Smooth muscle cell (in vitro differentiated cells): ENCODE data around the gene SPATS2. TPM values are rescaled to one million over a fixed set of nuclear protein-coding genes. Genes with fewer than 3 reads are reported as not detected.

Source experiments
- DNase-seq: peaks from one replicate; lab custom pipeline; 2025; ENCODE audit not compliant: unreplicated experiment; lab: John Stamatoyannopoulos, UW
- H2AFZ ChIP-seq: fragments of 200-600 bp; sonication (generic); 2 replicates; pipeline ENCODE4 v1.6.0; 2016; ENCODE audit warnings: antibody characterized with exemption, low read depth, mild to moderate bottlenecking
- H3F3A ChIP-seq: fragments of 200-600 bp; sonication (generic); 2 replicates; pipeline ENCODE4 v1.6.0; 2017; ENCODE audit warnings: antibody characterized with exemption, low read depth
- H3K27ac ChIP-seq: fragments of 200-600 bp; sonication (generic); 2 replicates; pipeline ENCODE4 v1.5.1; 2016; ENCODE audit warnings: low read depth, mild to moderate bottlenecking
- H3K27me3 ChIP-seq: fragments of 200-600 bp; sonication (generic); 2 replicates; pipeline ENCODE4 v1.6.1; 2016; ENCODE audit warnings: low read depth, mild to moderate bottlenecking
- H3K36me3 ChIP-seq: fragments of 200-600 bp; sonication (generic); 2 replicates; pipeline ENCODE4 v1.5.1; 2016; ENCODE audit warnings: low read depth
- H3K4me1 ChIP-seq: fragments of 200-600 bp; sonication (generic); 2 replicates; pipeline ENCODE4 v1.5.1; 2016; ENCODE audit warnings: low read depth
- H3K4me2 ChIP-seq: fragments of 200-600 bp; sonication (generic); 2 replicates; pipeline ENCODE4 v1.6.0; 2016; ENCODE audit warnings: mild to moderate bottlenecking
- H3K4me3 ChIP-seq: fragments of 200-600 bp; sonication (generic); 2 replicates; pipeline ENCODE4 v1.5.1; 2016; ENCODE audit warnings: mild to moderate bottlenecking
- H3K79me2 ChIP-seq: fragments of 200-600 bp; sonication (generic); 2 replicates; pipeline ENCODE4 v1.6.0; 2016; ENCODE audit warnings: low read depth, mild to moderate bottlenecking
- H3K9ac ChIP-seq: fragments of 200-600 bp; sonication (generic); 2 replicates; pipeline ENCODE4 v1.6.0; 2016; ENCODE audit warnings: low read depth
- H3K9me3 ChIP-seq: fragments of 200-600 bp; sonication (generic); replicated peaks from 2 replicates; pipeline ENCODE4 v1.5.1; 2016; ENCODE audit warnings: low read depth
- H4K20me1 ChIP-seq: fragments of 200-600 bp; sonication (generic); 2 replicates; pipeline ENCODE4 v1.6.0; 2016; ENCODE audit warnings: low read depth
- WGBS: methylation state at CpG from one replicate; pipeline ENCODE4 v1.1.7; 2016; ENCODE audit warnings: low lambda C conversion rate; 5-methylcytosine and 5-hydroxymethylcytosine counted together
- polyA plus RNA-seq: library from polyadenylated mRNA; unstranded; fragments of >200 nt; fragmentation: Nextera tagmentation; extraction: Ambion mirVana; gene quantifications from 2 replicates; pipeline ENCODE4 v1.2.1, GENCODE V29; 2016
- total RNA-seq: library from RNA; depleted of rRNA; stranded (reverse); fragments of >200 nt; gene quantifications from 2 replicates; pipeline ENCODE4 v1.2.3, GENCODE V29; 2014
- TF ChIP-seq, protein P1 (sequence below): fragments of 200-600 bp; sonication (generic); IDR thresholded peaks from 2 replicates; pipeline ENCODE4 v1.5.1; 2017; ENCODE audit warnings: borderline replicate concordance, mild to moderate bottlenecking, antibody characterized with exemption; ENCODE audit not compliant: insufficient read depth, poor library complexity, severe bottlenecking

The SPATS2 gene
- total and polyA plus RNA-seq, 2 experiments from 2014 or later = 33.6 to 35.6 TPM

DNA sequence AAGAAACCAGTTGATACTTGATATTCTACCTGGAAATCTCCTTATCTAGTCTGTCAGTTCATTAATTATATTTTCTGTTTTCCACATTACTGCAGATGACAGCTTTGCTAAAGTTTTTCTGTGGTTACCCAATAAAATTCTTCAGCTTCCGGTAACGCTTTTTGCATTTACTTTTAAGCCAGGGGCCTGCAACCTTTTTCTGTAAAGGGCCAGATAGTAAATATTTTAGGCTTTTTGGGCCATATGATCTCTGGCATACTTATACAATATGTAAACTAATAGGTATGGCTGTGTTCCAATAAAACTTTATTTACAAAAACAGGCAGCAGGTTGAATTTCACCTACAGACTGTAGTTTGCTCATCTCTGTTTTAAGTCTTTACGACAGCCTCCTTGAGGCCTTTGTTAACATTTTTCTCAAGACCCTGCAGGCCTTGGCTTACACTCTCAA lies 48.3 kb downstream of the SPATS2 start:
- no peak for DNase-seq
- H4K20me1 ChIP-seq = peaks cover 95% of the 10 kb centered on the region

DNA sequence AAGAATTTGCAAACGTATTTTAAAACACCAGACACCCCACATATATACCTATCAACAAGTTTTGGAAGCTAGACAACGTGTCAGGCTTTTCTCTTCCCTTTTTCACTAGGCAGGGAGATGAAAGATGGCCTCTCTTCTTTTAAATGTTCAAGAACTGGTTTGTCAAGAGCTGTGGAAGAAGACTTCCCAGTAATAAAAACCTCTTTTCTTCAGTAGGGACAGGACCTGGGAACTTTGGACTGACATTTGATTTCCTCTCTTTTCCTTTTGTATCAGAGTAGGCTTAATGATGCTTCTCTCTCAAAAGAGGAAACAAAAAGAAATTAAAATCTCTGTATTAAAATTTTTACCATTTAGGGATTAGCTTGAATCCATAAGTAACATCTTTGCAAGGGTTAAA lies 49.6 kb downstream of the SPATS2 start:
- H3K4me2 ChIP-seq = no peak overlapping the region
- no peak overlapping the region for H3K27ac ChIP-seq
- H3K4me1 ChIP-seq = peaks cover 11% of the 10 kb centered on the region
- H3K9me3 ChIP-seq = no peaks in the 10 kb centered on the region
- H3K4me3 ChIP-seq = no peak overlapping the region
- H2AFZ ChIP-seq = no peak overlapping the region
- no peak for DNase-seq
- no peaks in the 10 kb centered on the region for H3K27me3 ChIP-seq
- peaks cover 95% of the 10 kb centered on the region for H4K20me1 ChIP-seq
- 76% methylated on average over 2 of the region's 2 CpGs for WGBS
- no peaks in the 10 kb centered on the region for H3K36me3 ChIP-seq
- H3K9ac ChIP-seq = no peak overlapping the region
- peaks cover 6% of the 10 kb centered on the region for H3F3A ChIP-seq
- peaks cover 37% of the 10 kb centered on the region for H3K79me2 ChIP-seq
- TF ChIP-seq, protein P1, sequence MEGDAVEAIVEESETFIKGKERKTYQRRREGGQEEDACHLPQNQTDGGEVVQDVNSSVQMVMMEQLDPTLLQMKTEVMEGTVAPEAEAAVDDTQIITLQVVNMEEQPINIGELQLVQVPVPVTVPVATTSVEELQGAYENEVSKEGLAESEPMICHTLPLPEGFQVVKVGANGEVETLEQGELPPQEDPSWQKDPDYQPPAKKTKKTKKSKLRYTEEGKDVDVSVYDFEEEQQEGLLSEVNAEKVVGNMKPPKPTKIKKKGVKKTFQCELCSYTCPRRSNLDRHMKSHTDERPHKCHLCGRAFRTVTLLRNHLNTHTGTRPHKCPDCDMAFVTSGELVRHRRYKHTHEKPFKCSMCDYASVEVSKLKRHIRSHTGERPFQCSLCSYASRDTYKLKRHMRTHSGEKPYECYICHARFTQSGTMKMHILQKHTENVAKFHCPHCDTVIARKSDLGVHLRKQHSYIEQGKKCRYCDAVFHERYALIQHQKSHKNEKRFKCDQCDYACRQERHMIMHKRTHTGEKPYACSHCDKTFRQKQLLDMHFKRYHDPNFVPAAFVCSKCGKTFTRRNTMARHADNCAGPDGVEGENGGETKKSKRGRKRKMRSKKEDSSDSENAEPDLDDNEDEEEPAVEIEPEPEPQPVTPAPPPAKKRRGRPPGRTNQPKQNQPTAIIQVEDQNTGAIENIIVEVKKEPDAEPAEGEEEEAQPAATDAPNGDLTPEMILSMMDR = no peak

More for the DNA sequence above, 48.3 kb downstream of the SPATS2 start:
- Histone ChIP-seq H3K4me1 (peaks cover 11% of the 10 kb centered on the region), H3K27me3 (no peaks in the 10 kb centered on the region), H3K4me2 (peak overlapping the region; percentile 15), H3K9me3 (no peaks in the 10 kb centered on the region), H3K9ac (no peak overlapping the region), H3K36me3 (no peaks in the 10 kb centered on the region), H3F3A (peaks cover 6% of the 10 kb centered on the region), H2AFZ (no peak overlapping the region), H3K27ac (peak overlapping the region; percentile 18), H3K79me2 (peaks cover 31% of the 10 kb centered on the region), H3K4me3 (no peak overlapping the region)
- TF ChIP-seq, protein P1 = no peak
- WGBS = 48% methylated on average over 3 of the region's 3 CpGs

DNA sequence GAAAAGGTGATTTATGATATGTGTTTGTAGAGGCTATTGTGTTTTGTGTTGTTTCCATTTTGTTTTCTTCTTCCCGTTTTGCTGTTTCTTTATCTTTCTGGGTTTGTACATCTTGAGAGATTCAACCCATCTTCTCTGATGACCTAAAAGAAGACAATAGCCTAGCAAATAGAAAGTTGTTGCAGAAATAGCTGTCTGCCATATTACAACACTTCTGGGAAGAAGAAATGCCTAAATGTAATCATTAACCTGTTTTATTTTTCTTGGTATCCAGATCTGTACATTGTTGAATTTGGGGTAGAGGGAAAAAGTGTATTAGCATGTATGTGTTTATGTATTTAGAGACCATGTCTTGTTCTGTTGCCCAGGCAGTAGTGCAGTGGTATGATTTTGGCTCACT lies 50.3 kb downstream of the SPATS2 start:
- TF ChIP-seq, protein P1 = no peak

DNA sequence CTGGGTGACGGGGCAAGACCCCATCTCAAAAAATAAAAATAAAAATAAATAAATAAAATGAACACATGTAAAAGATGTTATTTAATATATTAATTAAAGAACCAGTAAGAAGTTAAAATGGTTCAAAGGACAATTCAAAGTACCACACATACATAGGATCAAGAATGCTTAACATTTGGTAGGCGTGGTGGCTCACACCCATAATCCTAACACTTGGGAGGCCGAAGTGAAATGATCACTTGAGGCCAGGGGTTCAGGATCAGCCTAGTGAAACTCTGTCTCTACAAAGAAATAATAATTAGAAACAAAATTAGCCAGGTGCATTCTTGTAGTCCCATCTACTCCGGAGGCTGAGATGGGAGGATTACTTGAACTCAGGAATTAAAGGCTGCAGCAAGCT lies 53.3 kb downstream of the SPATS2 start:
- Histone ChIP-seq H3K27ac (no peak overlapping the region), H4K20me1 (peaks cover 93% of the 10 kb centered on the region)
- WGBS = 97% methylated on average over 4 of the region's 4 CpGs

More for the DNA sequence above, 50.3 kb downstream of the SPATS2 start:
- Histone ChIP-seq H3K4me2 (no peak overlapping the region), H3F3A (peaks cover 6% of the 10 kb centered on the region), H3K4me1 (peaks cover 11% of the 10 kb centered on the region), H3K27ac (no peak overlapping the region), H3K9ac (no peak overlapping the region), H3K79me2 (peaks cover 44% of the 10 kb centered on the region), H3K36me3 (no peaks in the 10 kb centered on the region), H4K20me1 (peaks cover 96% of the 10 kb centered on the region), H3K9me3 (no peaks in the 10 kb centered on the region), H3K4me3 (no peak overlapping the region), H2AFZ (no peak overlapping the region), H3K27me3 (no peaks in the 10 kb centered on the region)
- no peak for DNase-seq
- WGBS = 88% methylated on average over 1 of the region's 1 CpG

More for the DNA sequence above, 53.3 kb downstream of the SPATS2 start:
- no peaks in the 10 kb centered on the region for H3K9me3 ChIP-seq
- TF ChIP-seq, protein P1 = no peak
- no peak overlapping the region for H3K4me3 ChIP-seq
- H3K27me3 ChIP-seq = no peaks in the 10 kb centered on the region
- H3F3A ChIP-seq = no peaks in the 10 kb centered on the region
- H3K4me2 ChIP-seq = no peak overlapping the region
- no peak for DNase-seq
- H3K9ac ChIP-seq = no peak overlapping the region
- peaks cover 64% of the 10 kb centered on the region for H3K79me2 ChIP-seq
- no peak overlapping the region for H2AFZ ChIP-seq
- no peaks in the 10 kb centered on the region for H3K36me3 ChIP-seq
- H3K4me1 ChIP-seq = peaks cover 11% of the 10 kb centered on the region
